Measurements from ENCODE around the gene PCCB.
A peak's percentile ranks its signal among the peaks of the same experiment; 100 is the strongest.
"Not testable (repeated sequence)": the region's sequence is repeated elsewhere in the genome, so short reads cannot be mapped to it uniquely, and the experiment has no call there.

The PCCB gene

DNA sequence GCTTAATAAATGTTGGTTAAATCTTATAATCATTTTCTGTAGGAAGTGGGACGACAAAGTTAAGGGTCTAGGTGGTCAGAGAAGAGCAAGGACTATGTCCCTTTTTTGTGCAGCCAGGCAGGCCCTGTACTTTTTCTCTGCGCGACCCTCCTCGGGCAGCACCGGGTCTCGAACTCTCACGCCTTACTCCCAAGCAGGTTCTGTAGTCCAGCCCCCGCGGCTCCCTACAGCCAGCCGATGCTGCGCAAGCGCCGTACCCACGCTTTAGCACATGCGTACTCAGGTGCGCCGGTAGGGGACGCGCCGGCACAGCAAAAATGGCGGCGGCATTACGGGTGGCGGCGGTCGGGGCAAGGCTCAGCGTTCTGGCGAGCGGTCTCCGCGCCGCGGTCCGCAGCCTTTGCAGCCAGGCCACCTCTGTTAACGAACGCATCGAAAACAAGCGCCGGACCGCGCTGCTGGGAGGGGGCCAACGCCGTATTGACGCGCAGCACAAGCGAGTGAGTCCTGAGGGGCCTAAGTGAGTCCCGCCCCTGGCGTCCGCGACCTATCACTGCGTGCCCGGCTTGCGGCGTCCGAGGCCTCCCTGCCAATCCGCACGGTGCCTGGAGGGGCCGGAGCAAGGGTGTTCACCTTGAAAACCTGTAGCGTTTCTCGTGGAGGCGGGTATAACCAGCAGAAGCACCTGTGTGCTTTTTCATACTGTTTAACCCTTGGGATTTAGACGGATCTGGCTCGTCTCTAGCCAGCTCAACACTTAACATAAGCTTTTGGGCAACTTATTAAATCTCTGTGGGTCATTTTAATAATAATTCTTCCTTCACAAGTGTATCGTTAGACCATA is at the start of gene PCCB:
TSS of gene PCCB (plus strand) at position 282 of the 844 bp plus-strand sequence. CDS start at position 318, 36 bp downstream.
- DNase-seq (ENCODE audit: low spot score), result peak; percentile 96

DNA sequence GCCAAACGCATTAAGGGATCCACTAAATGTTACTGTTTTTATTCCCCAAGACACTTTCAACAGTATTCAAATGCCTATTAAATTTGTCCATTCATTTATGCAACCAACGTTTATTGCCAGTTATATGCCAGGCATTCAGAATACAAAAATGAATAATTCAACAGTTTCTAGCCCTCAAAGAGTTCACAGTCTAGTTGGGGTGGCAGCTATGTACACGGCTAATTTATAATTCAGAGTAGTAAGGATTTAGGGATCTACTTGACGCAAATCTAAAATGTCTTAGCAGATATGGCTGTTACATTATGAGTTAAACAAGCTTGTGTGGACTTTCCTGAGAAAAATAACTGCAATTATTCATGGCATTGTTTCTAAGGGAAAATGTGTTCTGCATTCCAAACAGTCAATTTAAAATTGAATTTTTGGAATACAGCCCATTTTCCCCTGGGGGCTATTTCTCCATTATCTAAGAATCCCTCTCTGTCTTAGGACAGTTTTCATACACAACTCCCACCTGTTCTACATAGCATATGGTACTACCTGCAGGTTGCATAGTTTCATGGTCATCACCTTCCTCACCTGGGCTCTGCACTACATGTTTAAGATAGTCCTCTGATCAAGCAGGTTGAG is 42.5 kb upstream of the PCCB start:
- DNase-seq (ENCODE audit: low spot score), result no peak

DNA sequence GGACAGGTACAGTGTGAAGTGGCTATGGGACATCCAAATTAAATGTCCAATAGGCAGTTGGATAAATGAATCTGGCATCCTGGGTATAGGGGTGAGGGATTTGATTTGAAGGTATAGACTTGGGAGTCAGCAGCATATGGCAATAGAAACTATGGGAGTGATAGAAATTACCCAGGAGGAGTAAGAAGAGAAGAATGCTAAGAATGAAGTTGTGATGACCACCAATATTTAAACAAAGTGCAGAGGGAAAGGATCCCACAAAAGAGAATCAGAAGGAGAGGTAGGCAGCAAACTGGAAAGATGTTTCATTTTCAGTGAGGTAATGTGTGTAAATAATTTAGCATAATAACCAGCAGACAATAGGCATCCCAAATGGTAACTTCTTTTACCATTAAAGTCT is 40.2 kb upstream of the PCCB start:
- DNase-seq (ENCODE audit: low spot score), result peak; percentile 56

DNA sequence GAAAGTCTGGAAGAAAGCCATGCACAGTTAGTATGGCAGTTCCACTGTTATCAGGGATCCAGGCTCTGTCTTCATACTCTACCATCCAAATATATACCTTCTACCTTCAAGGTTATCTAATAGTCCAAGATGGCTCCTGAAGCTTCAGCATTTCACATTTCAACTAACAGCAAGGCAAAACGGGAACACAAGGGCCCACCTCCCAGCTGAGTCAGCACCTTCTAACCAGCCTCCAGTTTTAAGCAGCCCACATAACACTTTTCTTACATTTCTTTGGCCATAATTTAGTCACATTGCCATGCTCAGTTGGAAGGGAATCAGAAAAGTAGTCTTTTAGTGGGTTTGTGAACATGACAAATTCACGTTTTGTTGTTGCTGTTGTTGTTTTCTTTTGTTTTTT is 38.6 kb upstream of the PCCB start:
- DNase-seq (ENCODE audit: low spot score), result no peak

DNA sequence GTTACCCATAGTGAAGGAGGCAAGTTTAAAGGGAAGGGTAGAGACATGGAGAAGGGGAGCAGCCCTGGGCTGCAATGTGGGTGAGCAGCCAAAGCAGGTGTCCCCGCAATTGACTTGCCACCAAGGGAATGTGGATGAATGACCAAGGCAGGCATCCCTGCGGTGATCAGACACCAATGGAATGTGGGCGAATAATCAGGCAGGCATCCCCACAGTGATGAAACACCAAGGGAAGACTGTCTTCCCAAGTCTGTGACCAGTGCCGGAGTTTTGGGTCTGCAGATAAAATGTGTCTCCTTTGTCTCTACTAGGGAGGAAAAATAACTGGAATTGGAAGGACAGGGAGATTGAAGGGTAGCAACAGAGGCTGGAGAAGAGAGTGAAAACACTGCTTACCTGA is 27.4 kb upstream of the PCCB start:
- DNase-seq (ENCODE audit: low spot score), result not testable (repeated sequence)

DNA sequence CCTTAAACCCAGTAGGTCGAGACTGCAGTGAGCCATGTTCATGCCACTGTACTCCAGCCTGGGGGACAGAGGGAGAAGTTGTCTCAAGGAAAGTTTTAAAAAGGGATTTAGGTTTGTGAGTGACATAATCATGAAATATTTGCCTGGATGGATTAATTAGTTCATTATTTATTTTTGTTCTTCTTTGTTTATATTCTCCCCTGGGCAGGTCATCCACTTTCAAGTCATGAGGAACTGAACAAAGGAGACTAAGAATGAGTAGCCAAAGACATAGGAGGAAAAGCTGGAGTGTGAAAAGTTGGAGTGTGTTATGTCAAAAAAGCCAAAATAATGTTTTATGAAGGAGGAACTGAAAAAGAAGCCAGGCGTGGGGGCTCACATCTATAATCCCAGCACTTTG is 17.7 kb upstream of the PCCB start:
- no peak for DNase-seq (ENCODE audit: low spot score)

DNA sequence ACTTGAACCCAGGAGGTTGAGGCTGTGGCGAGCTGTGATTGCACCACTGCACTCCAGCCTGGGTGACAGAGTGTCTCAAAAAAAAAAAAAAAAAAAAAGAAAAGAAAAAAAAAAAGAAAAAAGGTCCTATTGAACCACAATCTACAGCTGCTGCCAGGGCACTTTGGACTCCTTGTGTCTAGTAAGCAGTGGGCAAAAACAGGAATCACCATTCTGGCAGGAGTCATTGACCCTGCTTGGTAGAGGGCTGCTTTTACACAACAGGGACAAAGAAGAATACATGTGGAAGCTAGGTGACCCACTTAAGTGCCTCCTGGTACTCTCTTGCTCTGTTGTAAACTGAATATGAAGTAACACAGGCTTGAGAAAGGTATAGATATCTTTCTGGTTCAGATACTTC is 14.6 kb upstream of the PCCB start:
- DNase-seq (ENCODE audit: low spot score), result no peak

DNA sequence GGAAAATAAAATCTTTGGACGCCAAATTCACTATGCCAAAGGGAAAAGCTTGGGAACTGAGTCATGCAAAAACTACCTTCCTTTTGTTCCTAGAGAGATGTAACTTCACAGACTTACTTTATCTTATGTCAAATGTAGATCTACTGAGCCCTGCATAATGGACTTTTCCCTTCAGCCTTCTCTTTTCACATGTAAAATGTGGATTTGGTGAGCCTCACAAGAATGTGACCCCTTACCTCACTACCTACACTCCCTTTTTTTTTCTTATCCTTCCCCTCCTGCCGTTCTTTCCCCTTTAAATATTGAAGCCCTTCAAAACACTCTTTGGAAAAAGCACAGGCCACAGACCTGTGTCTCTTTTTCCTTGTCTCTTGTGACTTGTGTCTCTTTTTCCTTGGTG is 14.0 kb upstream of the PCCB start:
- DNase-seq (ENCODE audit: low spot score), result no peak

DNA sequence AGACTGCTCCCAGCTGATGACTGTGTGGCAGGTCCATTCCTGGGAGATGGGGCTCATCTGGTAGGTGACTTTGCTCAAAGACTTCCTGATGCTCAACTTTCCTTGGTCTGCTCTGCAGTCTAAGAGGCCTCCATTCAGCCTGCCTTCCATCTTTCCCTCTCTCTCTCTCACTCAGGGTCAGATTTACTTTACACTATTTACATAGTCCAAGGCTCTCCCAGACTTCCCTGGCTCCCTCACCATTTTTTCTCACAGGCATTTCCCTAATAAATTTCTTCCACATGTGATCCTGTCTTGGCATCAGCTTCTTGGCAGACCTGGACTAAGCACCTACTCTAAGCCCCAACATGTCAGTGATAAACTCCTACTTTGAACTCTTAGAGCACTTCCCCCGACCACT is 13.0 kb upstream of the PCCB start:
- DNase-seq (ENCODE audit: low spot score), result no peak

DNA sequence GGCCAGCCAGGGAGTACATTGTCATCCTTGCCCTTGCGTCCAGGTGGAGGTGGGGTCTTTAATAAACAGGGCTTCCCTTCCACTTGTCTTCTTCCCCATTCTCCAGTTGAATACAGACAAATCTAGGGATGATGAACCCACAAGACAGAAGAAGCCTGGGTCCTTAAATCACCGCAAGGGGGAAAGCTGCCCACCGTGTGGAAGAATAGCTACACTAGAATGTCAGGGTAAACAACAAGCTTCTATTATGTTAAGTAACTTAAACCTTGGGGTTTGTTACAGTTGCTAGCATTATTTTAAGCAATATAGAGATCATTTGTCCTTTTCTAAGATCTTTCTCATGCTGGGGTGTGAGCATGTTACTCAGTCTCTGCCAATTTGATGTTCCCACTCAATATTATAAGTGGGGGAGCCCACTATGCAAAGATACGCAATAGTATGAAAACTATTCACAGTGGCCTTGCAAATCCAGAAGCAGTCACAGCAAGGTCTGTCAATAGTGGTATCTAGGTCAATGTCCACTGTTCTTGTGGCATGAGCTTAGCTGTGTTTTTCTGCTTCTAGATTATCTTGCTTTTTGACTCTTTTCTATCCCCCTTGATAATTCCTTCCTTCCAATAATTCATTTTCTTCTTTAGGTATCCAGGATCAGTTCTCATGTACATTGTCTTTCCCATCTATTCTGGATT is 12.0 kb upstream of the PCCB start:
- no peak for DNase-seq (ENCODE audit: low spot score)

DNA sequence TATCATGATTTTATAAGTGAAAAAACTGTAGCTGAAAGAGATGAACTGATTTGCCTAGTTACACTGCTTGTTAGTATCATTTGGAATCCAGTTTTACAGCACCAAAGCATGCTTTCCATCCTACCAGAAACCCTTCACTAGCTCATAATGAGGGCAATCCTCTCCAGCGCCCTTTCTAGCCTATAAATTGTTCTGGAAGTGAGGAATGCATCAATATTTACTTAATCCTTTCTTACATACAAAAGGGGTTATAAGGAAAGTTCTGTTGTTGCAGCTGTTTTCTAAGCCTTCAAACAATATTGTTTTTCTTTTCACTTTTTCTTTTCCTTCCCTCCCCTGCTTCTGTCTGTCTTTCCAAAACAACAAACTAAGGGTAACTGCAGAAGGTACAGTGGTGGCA is 11.0 kb upstream of the PCCB start:
- no peak for DNase-seq (ENCODE audit: low spot score)

DNA sequence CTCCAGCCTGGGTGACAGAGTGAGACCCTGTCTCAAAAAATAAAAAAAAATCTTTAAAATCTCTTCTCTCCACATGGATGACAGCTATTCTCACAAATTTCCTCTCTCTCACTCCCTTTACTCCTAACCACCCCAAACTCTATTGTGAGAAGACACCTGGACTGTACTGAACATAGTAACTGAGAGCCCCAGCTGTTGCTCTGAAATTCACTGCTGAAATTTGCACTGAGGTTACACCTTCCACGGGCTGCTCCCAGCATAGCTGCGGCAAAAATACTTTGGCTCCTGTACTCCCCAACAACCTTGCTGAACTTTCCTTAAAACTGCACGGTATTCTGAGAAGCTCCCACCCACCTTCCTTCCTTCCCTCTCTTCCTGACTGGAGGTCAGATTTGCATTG is 4.4 kb upstream of the PCCB start:
- no peak for DNase-seq (ENCODE audit: low spot score)

DNA sequence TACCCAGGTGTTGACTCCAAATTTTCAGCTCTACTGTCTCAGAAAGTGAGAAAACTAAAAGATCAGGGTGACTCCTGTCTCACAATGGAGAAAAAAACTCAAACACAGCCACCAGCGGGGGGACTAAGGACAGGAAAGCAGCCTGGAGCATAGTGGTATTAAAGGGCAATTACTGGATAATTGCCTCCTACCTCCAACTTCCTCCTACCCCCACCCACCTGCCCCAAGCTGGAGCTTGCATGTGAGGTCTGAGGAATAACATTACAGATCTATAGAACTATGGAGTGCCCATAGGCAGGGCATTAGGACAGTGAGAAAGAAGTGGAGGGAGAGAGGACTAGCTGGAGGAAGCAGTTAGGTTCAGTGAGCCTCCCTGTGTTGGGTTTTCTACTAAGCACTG is 2.7 kb upstream of the PCCB start:
- DNase-seq (ENCODE audit: low spot score), result no peak

DNA sequence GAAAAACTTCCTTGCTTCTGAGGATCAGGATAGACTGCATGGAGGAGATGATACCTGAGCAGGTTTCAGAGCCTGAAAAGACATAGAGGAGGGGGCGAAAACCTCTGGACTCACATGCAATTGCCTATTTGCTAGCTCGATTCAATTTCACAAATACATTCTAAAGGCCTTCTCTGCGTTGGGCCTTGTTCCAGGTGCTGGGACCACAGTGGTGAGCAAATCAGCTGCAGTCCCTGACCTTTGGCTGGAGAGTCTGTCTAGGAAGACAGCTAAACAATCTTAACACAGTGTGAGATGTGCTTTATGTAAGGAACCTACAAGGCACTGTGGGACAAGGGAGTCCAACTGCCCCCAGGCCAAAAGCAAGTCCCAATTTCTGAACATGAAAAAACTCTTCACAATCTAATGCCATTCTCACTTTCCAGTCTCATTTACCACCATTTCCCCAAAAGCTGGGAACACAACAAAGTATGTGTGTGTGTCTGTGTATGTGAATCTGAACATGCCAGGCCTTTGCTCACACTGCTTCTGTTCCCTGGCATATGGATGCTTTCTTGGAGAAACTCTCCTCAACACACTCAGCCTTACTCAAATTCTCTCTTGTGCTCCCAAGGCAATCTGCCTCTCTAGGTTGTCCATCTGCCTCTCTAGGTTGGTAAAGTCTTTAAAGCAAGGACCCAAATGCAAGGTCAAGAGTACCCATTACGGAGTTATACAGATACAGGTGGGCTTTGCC is 2.1 kb upstream of the PCCB start:
- no peak for DNase-seq (ENCODE audit: low spot score)

DNA sequence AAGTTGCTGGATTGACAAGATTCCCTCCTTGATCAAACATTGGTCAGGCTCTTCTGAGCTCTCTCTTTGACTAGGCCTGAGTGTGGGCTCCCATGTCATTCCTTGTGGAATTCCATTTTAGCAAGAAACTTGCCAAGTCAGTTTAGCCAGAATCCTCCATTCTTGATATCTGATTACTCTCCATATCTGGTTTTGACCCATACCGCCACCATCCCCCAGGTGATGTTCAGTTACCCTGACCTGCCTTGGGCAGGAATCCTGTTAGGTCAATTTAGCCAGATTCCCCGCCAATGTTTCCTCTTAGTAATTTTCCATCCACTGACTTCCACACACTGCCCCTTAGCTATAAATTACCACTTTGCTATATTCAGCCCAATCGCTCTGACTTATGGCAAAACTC is 1.0 kb upstream of the PCCB start:
- DNase-seq (ENCODE audit: low spot score), result no peak

DNA sequence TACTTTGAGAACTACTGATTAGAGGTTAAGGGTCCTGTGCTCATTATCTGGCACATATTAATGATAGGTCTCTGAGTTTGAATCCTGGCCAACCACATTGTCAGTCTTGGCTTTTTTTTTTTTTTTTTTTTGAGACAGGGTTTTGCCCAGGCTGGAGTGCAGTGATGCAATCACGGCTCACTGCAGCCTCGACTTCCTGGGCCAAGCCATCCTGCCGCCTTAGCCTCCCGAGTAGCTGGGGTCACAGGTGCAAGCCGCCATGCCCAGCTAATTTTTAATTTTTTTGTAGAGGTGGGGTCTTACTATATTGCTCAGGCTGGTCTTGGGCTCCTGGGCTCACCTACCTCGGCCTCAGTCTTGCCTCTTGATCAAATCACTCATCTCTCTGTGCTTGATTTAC is 547 bp upstream of the PCCB start:
- DNase-seq (ENCODE audit: low spot score), result no peak

DNA sequence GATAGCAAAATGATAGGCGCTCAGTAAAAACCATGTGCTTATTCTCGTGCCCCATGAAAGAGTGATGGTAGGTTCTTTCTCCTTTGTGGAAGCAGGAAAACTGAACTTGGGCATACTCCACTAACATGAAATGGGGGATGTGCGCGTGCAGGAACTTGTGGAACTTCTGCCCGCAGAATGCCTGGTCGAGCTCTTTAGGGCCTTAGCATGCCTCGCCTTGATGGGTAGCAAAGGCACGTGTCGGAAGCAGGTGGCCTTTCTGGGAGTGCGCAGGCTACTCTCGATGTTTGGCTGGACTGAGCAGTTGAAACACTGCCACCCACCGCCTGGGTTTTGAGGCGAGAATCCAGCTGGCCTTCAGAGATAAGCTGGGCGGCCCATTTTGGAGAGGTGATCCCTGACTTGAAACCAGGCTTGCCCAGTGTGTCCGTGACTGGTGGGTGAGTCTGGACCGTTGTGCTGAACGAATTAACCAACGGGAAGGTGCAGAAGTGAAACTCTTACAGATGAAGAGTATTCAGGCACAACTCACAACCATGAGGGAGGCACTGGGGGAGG is 842 bp downstream of the PCCB start:
- peak; percentile 45 for DNase-seq (ENCODE audit: low spot score)

DNA sequence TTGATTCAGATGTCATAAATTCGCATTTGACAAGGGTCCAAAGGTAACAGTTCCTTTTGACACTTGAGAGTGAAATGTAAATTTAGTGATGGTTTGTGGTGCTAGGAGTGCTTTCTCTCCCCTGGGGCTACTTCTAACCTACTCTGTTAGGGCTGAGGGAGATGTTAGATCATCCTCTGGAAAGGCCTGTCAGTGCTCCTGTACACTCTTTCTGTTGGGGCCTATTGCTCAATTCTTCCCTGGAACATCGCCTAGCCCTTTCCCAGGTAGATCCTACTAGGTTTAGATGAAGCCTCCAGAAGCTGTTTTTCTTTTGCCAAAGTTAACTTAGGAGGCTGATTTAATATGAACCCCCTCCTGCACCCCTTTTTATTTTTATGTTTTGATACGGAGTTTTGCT is 1.4 kb downstream of the PCCB start:
- DNase-seq (ENCODE audit: low spot score), result no peak

DNA sequence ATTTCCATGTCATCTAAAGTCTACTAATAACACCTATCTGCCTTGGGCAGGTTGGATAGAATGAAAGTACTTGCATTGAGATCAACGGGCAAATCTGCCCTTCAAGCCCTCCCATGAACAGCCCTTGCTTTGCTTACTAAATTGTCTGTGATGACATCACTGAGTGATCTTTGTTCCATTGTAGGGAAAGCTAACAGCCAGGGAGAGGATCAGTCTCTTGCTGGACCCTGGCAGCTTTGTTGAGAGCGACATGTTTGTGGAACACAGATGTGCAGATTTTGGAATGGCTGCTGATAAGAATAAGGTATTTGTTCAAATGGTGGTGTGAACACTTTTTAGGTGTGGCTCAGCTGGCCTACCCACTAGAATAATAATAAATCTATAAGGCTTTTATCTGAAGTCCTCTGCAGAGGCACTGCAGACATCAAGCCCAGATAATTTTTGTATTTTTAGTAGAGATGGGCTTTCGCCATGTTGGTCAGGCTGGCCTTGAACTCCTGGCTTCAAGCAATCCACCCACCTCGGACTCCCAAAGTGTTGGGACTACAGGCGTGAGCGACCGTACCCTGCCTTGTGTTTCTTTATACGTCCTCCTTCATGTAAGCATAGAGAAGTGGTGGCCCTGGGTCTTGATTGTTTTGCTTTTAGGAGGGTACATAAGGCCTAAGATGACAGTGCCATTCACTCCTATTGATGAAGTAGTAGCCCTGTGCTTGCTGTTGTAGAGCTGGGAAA is 5.7 kb downstream of the PCCB start:
- no peak for DNase-seq (ENCODE audit: low spot score)

DNA sequence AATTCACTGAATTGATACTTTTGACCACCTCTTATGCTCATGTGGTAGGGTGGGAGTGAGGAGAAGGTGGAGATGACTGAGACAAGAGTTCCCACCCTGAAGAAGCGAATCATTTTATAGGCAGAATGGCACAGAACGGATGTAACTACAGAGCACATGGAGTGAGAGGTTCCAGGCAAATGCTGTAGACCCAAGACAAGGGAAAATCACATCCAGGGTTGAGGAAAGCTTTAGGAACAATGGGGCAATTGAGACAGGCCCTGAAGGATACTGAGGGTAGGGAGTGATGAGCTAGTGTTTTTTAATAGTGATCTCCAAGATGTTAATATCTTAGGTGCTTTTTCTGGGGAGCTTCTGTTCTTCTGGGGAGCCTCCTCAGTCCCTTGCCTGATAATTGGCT is 8.1 kb downstream of the PCCB start:
- DNase-seq (ENCODE audit: low spot score), result no peak

DNA sequence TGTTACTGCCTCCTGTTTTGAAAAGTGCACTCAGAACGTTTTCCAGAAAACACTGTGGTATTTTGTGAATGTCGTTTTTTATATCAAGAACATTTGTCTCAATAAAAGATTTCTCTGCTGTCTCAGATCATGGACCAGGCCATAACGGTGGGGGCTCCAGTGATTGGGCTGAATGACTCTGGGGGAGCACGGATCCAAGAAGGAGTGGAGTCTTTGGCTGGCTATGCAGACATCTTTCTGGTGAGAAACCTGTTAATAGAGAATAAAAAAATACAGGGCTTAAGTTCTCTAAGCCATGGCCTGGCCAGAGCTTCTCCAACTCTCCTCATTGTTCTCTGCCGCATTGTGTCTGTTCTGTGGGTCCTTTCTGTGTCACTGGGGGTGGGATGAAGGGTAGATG is 11.7 kb downstream of the PCCB start:
- no peak for DNase-seq (ENCODE audit: low spot score)

DNA sequence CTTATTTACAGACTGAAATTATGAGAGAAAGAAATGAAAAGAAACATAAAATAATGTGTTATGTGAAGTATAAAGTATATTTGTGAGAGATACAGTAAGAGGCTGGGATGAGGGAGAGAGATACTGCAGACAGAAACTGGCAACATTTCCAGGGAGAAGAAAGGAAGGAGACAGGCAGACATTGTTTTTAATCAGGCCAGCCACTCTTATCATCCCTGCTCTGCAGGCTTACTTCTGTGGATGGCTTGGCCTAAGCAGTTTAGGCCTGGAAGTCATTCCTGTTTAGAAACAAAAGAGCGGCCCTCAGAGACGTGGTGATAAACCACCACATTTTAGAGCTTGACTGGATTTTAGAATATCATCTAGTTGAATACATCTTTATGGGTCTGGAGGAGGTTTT is 12.4 kb downstream of the PCCB start:
- no peak for DNase-seq (ENCODE audit: low spot score)
